ENCODE data around the gene MAG. TPM values are rescaled to one million over a fixed set of nuclear protein-coding genes. Genes with fewer than 3 reads are reported as not detected.
A peak's percentile ranks its signal among the peaks of the same experiment; 100 is the strongest.

The MAG gene
- total and polyA plus RNA-seq, 2 of the 13 experiments (the other 11 are each of a cell fraction or from before 2014, with no cell fraction given): 0.20 to 1.3 TPM

GRCh38 chr19:35314031-35314430 is 22.1 kb downstream of the MAG start (continued):
- no peak for TF ChIP-seq ZNF484 (CRISPR knock-in tag; IDR thresholded peaks at IDR 0.05; ENCODE audit: borderline replicate concordance, low read depth)

DNA sequence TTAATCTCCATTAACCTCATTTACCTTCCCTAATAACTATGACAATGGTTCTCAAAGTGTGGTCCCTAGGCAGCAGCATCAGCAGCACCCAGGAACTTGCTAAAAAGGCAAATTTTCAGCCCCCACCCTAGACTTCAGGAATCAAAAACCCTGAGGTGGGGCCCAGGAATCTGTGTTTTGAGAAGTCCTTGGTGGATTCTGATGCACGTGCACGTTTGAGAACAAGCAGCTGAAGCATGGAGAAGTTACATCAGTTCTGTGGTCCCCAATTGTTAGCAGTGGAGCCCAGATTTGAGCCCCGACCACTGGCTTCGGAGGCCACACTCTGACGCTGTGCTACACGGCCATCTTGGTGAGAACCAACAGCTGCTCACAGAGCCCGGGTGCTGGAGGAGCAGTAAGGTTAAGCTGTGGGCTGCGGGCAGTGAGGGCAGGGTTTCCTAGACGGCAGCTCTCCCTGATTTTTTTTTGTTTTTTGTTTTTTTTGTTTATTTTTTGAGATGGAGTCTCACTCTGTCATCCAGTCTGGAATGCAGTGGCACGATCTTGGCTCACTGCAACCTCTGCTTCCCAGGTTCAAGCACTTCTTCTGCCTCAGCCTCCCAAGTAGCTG is 23.0 kb downstream of the MAG start:
- in situ Hi-C loops (cut with HindIII; ENCODE audit: extremely low pct_ligation_motif_present, low pct_unique_long_range_greater_than_20kb): no loop called here
- TF ChIP-seq JUND (CRISPR knock-in tag; IDR thresholded peaks at IDR 0.05): no peak
- FAIRE-seq (no peak), ATAC-seq (no peak), DNase-seq (ENCODE audit: low spot score) (no peak)
- Histone ChIP-seq H3K4me2 (ENCODE audit: low read depth, low read length) (no peak overlapping the region), H3K27me3 (ENCODE audit: control insufficient read depth in 1 of 2, insufficient read depth in 2 of 2, low read length in 2 of 2) (no peaks in the 10 kb centered on the region), H3K4me3 (replicated peaks in 1 of 3; ENCODE audit: insufficient read depth in 1 of 3, low read depth in 2 of 3, low read length in 3 of 3) (no peak overlapping the region), H2AFZ (ENCODE audit: low read length) (no peak overlapping the region), H4K20me1 (ENCODE audit: insufficient read depth, low read length) (no peaks in the 10 kb centered on the region), H3K4me1 (ENCODE audit: insufficient read depth, low read length) (peaks cover 95% of the 10 kb centered on the region), H3K79me2 (ENCODE audit: insufficient read depth, low read length) (no peaks in the 10 kb centered on the region), H3K9ac (ENCODE audit: insufficient read depth, low read depth, low read length) (no peak overlapping the region), H3K36me3 (replicated peaks in 1 of 2; ENCODE audit: control insufficient read depth in 1 of 2, insufficient read depth in 2 of 2, low read length in 2 of 2) (no peaks in the 10 kb centered on the region), H3K27ac (ENCODE audit: extremely low read length, insufficient read depth, low read length) (no peak overlapping the region), H3K9me3 (ENCODE audit: low read length) (no peaks in the 10 kb centered on the region)
- intact Hi-C loops (cut with micrococcal nuclease; ENCODE audit: unreplicated experiment): loop anchor here (1.0 kb wide), 1 partner anchor 31 kb away; no protein-coding TSS in a partner anchor
- ChIA-PET POLR2A (interaction anchor here (1.4 kb wide), 1 partner anchor 10 kb away, joined by 4 read pairs; no protein-coding TSS in a partner anchor), CTCF (ENCODE audit: low intra/inter-chr PET ratio, low total read pairs) (interaction anchor here (1.7 kb wide), 1 partner anchor 38 kb away, joined by 5 read pairs; no protein-coding TSS in a partner anchor)
- no TSS peak for BruUV-seq (replicated peaks)
- 94% methylated on average over 9 of the region's 10 CpGs for WGBS (ENCODE audit: low lambda C conversion rate)

- peak overlapping the region; percentile 52 for H3K9ac ChIP-seq (ENCODE audit: insufficient read depth, low read depth, low read length)
- in situ Hi-C loops (cut with HindIII; ENCODE audit: extremely low pct_ligation_motif_present, low pct_unique_long_range_greater_than_20kb): no loop called here
- H3K9me3 ChIP-seq (ENCODE audit: low read length): no peaks in the 10 kb centered on the region
- peak; percentile 80 for FAIRE-seq
- peak; percentile 79 for ATAC-seq
- no peak overlapping the region for H2AFZ ChIP-seq (ENCODE audit: low read length)
- no peaks in the 10 kb centered on the region for H3K27me3 ChIP-seq (ENCODE audit: control insufficient read depth in 1 of 2, insufficient read depth in 2 of 2, low read length in 2 of 2)
- H3K27ac ChIP-seq (ENCODE audit: extremely low read length, insufficient read depth, low read length): peak overlapping the region; percentile 78
- POLR2A ChIA-PET: interaction anchor here (1.1 to 2.6 kb wide), 3 partner anchors 8 to 27 kb away, joined by 3 to 16 read pairs (median 4); no protein-coding TSS in a partner anchor
- H3K4me1 ChIP-seq (ENCODE audit: insufficient read depth, low read length): peaks cover 86% of the 10 kb centered on the region
- no peaks in the 10 kb centered on the region for H3K79me2 ChIP-seq (ENCODE audit: insufficient read depth, low read length)
- WGBS (ENCODE audit: low lambda C conversion rate): 18% methylated on average over 5 of the region's 9 CpGs
- no peaks in the 10 kb centered on the region for H4K20me1 ChIP-seq (ENCODE audit: insufficient read depth, low read length)
- BruUV-seq (replicated peaks): no TSS peak
- intact Hi-C loops (cut with micrococcal nuclease; ENCODE audit: unreplicated experiment): loop anchor here (1.0 kb wide), 1 partner anchor 32 kb away; no protein-coding TSS in a partner anchor
- DNase-seq (ENCODE audit: low spot score): peak; percentile 67
- CTCF ChIA-PET (ENCODE audit: low intra/inter-chr PET ratio, low total read pairs): interaction anchor here (1.7 kb wide), 1 partner anchor 37 kb away, joined by 5 read pairs; no protein-coding TSS in a partner anchor
- no peaks in the 10 kb centered on the region for H3K36me3 ChIP-seq (replicated peaks in 1 of 2; ENCODE audit: control insufficient read depth in 1 of 2, insufficient read depth in 2 of 2, low read length in 2 of 2)
- H3K4me2 ChIP-seq (ENCODE audit: low read depth, low read length): peak overlapping the region; percentile 71
- peak overlapping the region in 1 of 3 experiments; percentile 45; a peak in 2 of 6 replicates for H3K4me3 ChIP-seq (replicated peaks in 1 of 3; ENCODE audit: insufficient read depth in 1 of 3, low read depth in 2 of 3, low read length in 3 of 3)
- peak; percentile 61 for TF ChIP-seq CTCF (CRISPR knock-in tag; IDR thresholded peaks at IDR 0.05)
- TF ChIP-seq EED (CRISPR knock-in tag; IDR thresholded peaks at IDR 0.05): no peak
- TF ChIP-seq ARNT (IDR thresholded peaks at IDR 0.05): no peak
- TF ChIP-seq, protein P1, sequence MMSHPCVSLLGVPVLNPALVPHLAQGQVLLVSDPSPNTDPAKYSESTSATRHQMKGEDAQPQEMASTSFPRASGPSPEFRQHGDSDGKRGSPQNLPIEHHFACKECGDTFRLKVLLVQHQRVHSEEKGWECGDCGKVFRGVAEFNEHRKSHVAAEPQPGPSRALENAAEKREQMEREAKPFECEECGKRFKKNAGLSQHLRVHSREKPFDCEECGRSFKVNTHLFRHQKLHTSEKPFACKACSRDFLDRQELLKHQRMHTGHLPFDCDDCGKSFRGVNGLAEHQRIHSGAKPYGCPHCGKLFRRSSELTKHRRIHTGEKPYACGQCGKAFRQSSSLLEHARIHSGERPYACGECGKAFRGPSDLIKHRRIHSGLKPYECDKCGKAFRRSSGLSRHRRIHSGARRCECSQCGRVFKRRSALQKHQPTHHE (CRISPR knock-in tag; IDR thresholded peaks at IDR 0.05; ENCODE audit: borderline replicate concordance): no peak
- no peak for TF ChIP-seq DNMT1 (CRISPR knock-in tag; IDR thresholded peaks at IDR 0.05)
- no peak for TF ChIP-seq HNRNPL (IDR thresholded peaks at IDR 0.05; ENCODE audit: low read depth, low read length)
- peak; percentile 12; the same call in 1 of the 2 replicates for TF ChIP-seq ZFP91 (CRISPR knock-in tag; IDR thresholded peaks at IDR 0.05; ENCODE audit: borderline replicate concordance)
- no peak for TF ChIP-seq REXO4 (CRISPR knock-in tag; IDR thresholded peaks at IDR 0.05; ENCODE audit: borderline replicate concordance)
Measured at GRCh38 chr19:35315883-35316282, 23.9 kb downstream of the MAG start.
